ENCODE results near the gene TCN2. TPM values are rescaled to one million over a fixed set of nuclear protein-coding genes. Genes with fewer than 3 reads are reported as not detected.

The TCN2 gene
- total and polyA plus RNA-seq, 2 of the 4 experiments (the other 2 are of a cell fraction), result 1.3 to 3.6 TPM

- ATAC-seq (ENCODE audit: low read depth), result peak; percentile 94
- no peaks in the 10 kb centered on the region for H3K9me3 ChIP-seq (ENCODE audit: control insufficient read depth, insufficient read depth, low read length)
- H2BK5ac ChIP-seq (ENCODE audit: low read depth, low read length, poor library complexity, severe bottlenecking), result peak within 1 kb of the TSS; percentile 67
- peak within 1 kb of the TSS; percentile 58 for H4K91ac ChIP-seq (ENCODE audit: insufficient read depth, low read depth, low read length)
- 2% methylated on average over 44 of the region's 75 CpGs; no CpG with 5 or more reads in 1 of the 2 experiments for WGBS, 2 experiments (ENCODE audit: extremely low coverage in 2 of 2, insufficient read length in 1 of 2)
- peak within 1 kb of the TSS; percentile 72 for H4K5ac ChIP-seq (ENCODE audit: low read depth, low read length)
- ChIA-PET CTCF (interaction anchor here (0.5 to 3.9 kb wide), 7 partner anchors 11 to 284 kb away, joined by 3 to 45 read pairs (median 4); partner anchors contain the start of gene OSBP2), POLR2A (ENCODE audit: unreplicated experiment) (interaction anchor here (1.6 kb wide), 1 partner anchor 119 kb away, joined by 7 read pairs; no protein-coding TSS in a partner anchor)
- H2BK15ac ChIP-seq (ENCODE audit: low read depth, low read length), result peak within 1 kb of the TSS; percentile 12; the same call in 1 of the 3 replicates
- peaks cover 21% of the 10 kb centered on the region for H3K4me1 ChIP-seq (ENCODE audit: control insufficient read depth, insufficient read depth, low read length)
- intact Hi-C loops (cut with micrococcal nuclease), result no loop called here
- H2AFZ ChIP-seq (replicated peaks; ENCODE audit: low read length, poor library complexity), result peak within 1 kb of the TSS; percentile 96
- peak within 1 kb of the TSS; percentile 94 for H2AK9ac ChIP-seq (replicated peaks; ENCODE audit: low read depth, low read length, poor library complexity)
- H3K23ac ChIP-seq (ENCODE audit: low read depth, low read length), result peak within 1 kb of the TSS; percentile 98
- no peaks in the 10 kb centered on the region for H3K27me3 ChIP-seq (ENCODE audit: control insufficient read depth, insufficient read depth, low read length)
- no TSS peak for BruUV-seq (replicated peaks)
- no peak within 1 kb of the TSS; the same call in 1 of the 2 replicates for H3K56ac ChIP-seq (ENCODE audit: extremely low read depth, insufficient read depth, low read length)
- no peaks in the 10 kb centered on the region for H3K36me3 ChIP-seq (ENCODE audit: control insufficient read depth, insufficient read depth, low read length)
- in situ Hi-C loops (cut with MboI; ENCODE audit: low sequenced_read_pairs), result loop anchor here (10.0 kb wide), 1 partner anchor 289 kb away; no protein-coding TSS in a partner anchor
- peak within 1 kb of the TSS; percentile 46 to 84 for H4K8ac ChIP-seq (ENCODE audit: low read depth in 2 of 2, low read length in 2 of 2)
- H3K14ac ChIP-seq (replicated peaks; ENCODE audit: low read depth, low read length), result peak within 1 kb of the TSS; percentile 97
- dilution Hi-C loops (cut with HindIII; ENCODE audit: low sequenced_read_pairs, unreplicated experiment), result no loop called here
- peaks cover 23 to 25% of the 10 kb centered on the region in 2 experiments for H3K79me1 ChIP-seq (ENCODE audit: low read depth in 1 of 2, low read length in 2 of 2)
- H4K20me1 ChIP-seq (ENCODE audit: insufficient read depth, low read length), result no peaks in the 10 kb centered on the region
- H3K9me1 ChIP-seq (ENCODE audit: insufficient read depth, low read length), result peaks cover 14% of the 10 kb centered on the region
- peak within 1 kb of the TSS; percentile 77 for H3K4ac ChIP-seq (ENCODE audit: low read depth, low read length)
- peak within 1 kb of the TSS; percentile 89 for H2AK5ac ChIP-seq (ENCODE audit: low read depth, low read length)
- peak within 1 kb of the TSS; percentile 98 for H3K4me2 ChIP-seq (ENCODE audit: low read depth, low read length)
- H2BK120ac ChIP-seq (ENCODE audit: low read depth, low read length), result peak within 1 kb of the TSS; percentile 69; the same call in 1 of the 2 replicates
- peak within 1 kb of the TSS; percentile 31; the same call in 1 of the 2 replicates for H2BK20ac ChIP-seq (ENCODE audit: low read depth, low read length)
- peak within 1 kb of the TSS; percentile 62 for H3K4me3 ChIP-seq (ENCODE audit: insufficient read depth, low read depth, low read length)
- DNase-seq, result peak; percentile 86
- peak within 1 kb of the TSS; percentile 61 for H3K9ac ChIP-seq (ENCODE audit: low read depth, low read length)
- 0 out of 2 replicates have a peak within 1 kb of the TSS, but pooled peaks have one; percentile 10 for H3K18ac ChIP-seq (ENCODE audit: low read depth, low read length)
- H3K27ac ChIP-seq (ENCODE audit: insufficient read depth, low read length), result peak within 1 kb of the TSS; percentile 48
- TF ChIP-seq CTCF (conservative IDR thresholded peaks at IDR 0.05; ENCODE audit: low read depth, low read length) (peak; percentile 45), ELK1 (IDR thresholded peaks at IDR 0.05; ENCODE audit: borderline replicate concordance, low read depth, low read length) (no peak), CHD1 (IDR thresholded peaks at IDR 0.05; ENCODE audit: low read depth, low read length) (0 out of 2 replicates have a peak, but pooled peaks have one; percentile 35), POLR2A (IDR thresholded peaks at IDR 0.05; ENCODE audit: low read depth, low read length) (peak; percentile 51; the same call in 1 of the 2 replicates), USF2 (IDR thresholded peaks at IDR 0.05; ENCODE audit: low read depth, low read length) (no peak), CEBPB (IDR thresholded peaks at IDR 0.05; ENCODE audit: low read depth, low read length) (no peak), MAFK (IDR thresholded peaks at IDR 0.05; ENCODE audit: low read depth, low read length) (no peak), RCOR1 (IDR thresholded peaks at IDR 0.05; ENCODE audit: insufficient replicate concordance, low read length) (no peak), FOS (IDR thresholded peaks at IDR 0.05; ENCODE audit: low read depth, low read length) (no peak), RAD21 (IDR thresholded peaks at IDR 0.05; ENCODE audit: low read length) (0 out of 2 replicates have a peak, but pooled peaks have one; percentile 18), SMC3 (IDR thresholded peaks at IDR 0.05; ENCODE audit: low read depth, low read length) (no peak), BHLHE40 (IDR thresholded peaks at IDR 0.05; ENCODE audit: low read depth, low read length) (no peak)
Measured at GRCh38 chr22:30635273-30636225, 28.6 kb downstream of the TCN2 start, which contains the start of gene SLC35E4. Gene SLC35E4, plus strand, starts transcription at chr22:30635781. Its CDS starts 670 bp downstream, at chr22:30636451.
